Cardiac fibroblast (primary cell): ENCODE data around the gene CCDC169.

Experiments used
- DNase-seq, 2 donors: peaks; one replicate each; pipeline versions ENCODE4 v3.0.0 to v3.0.0-alpha.2; 2010; ENCODE audit warnings: low read depth in 2 of 2
- H3K4me3 ChIP-seq, 2 donors: replicated peaks in 1 of 2; 1 replicate in 1 of 2; 2 replicates in 1 of 2; pipeline ENCODE4 v1.5.1; 2011; ENCODE audit warnings: low read depth in 2 of 2, low read length in 2 of 2, mild to moderate bottlenecking in 2 of 2, moderate library complexity in 1 of 2
- TF ChIP-seq, protein P1 (sequence below): IDR thresholded peaks from one replicate; pipeline ENCODE4 v1.5.1; 2011; ENCODE audit warnings: low read depth, mild to moderate bottlenecking, low read length, inconsistent platforms

The CCDC169 gene

DNA sequence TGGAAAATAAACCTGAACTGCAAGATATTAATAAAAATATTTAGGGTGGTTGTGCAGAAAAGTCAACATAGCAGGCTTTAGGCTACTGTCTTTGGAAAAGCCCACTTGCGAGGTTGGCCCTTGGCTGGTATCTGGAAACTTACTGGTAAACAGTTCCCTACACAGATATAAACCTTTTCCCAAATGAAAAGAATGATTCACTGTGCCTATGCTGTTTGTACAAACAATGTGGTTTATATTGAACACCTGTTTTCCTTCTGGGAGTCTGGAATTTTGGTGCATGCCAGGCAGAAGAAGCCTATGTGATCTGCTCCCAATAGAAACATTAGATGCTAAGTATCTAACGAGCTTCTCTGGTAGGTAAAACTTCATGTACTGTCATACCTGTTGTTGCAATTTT is 53.5 kb downstream of the CCDC169 start:
- TF ChIP-seq, protein P1, sequence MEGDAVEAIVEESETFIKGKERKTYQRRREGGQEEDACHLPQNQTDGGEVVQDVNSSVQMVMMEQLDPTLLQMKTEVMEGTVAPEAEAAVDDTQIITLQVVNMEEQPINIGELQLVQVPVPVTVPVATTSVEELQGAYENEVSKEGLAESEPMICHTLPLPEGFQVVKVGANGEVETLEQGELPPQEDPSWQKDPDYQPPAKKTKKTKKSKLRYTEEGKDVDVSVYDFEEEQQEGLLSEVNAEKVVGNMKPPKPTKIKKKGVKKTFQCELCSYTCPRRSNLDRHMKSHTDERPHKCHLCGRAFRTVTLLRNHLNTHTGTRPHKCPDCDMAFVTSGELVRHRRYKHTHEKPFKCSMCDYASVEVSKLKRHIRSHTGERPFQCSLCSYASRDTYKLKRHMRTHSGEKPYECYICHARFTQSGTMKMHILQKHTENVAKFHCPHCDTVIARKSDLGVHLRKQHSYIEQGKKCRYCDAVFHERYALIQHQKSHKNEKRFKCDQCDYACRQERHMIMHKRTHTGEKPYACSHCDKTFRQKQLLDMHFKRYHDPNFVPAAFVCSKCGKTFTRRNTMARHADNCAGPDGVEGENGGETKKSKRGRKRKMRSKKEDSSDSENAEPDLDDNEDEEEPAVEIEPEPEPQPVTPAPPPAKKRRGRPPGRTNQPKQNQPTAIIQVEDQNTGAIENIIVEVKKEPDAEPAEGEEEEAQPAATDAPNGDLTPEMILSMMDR = no peak
- no peak overlapping the region for H3K4me3 ChIP-seq
- DNase-seq = no peak

DNA sequence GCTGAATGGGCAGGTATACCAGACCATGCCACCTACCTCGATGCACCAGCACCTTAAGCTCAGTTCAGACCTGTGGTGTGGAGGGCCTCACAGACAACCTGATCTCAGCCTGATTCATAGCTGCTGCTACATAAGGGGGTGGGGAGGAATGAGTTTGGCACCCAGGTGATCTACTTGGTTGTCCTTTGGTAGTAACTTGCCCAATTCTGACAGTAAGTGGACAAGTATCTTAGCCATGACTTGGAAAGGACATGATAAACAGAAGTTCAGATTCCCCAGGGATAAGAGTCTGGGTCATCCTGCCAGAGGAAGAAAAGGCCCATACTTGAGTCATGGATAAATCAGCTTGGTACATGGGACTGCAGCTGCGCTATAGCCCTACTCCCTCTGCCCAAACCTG is 54.9 kb downstream of the CCDC169 start:
- peak in 1 of 2 donors; percentile 22 for DNase-seq
- H3K4me3 ChIP-seq = no peak overlapping the region
- TF ChIP-seq, protein P1 = no peak

DNA sequence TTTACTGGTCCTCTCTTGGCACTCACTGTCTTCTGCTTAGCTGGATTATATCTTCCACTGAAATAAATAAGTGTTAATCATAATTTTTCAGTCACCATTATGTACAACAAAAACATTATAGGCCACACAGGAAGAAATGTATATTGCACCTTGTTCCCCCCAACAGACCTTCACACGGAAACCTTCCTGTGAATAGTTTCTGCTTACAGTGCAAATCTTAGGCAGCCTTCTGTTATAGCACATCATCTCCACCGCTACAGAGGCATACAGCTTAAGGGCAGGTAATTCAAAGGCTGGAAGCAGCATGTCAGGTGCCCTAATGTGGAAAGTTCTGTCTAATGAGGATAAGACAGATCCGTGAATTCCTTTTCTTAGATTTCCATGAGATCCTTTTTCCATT is 66.4 kb downstream of the CCDC169 start:
- DNase-seq = no peak
- TF ChIP-seq, protein P1 = no peak

DNA sequence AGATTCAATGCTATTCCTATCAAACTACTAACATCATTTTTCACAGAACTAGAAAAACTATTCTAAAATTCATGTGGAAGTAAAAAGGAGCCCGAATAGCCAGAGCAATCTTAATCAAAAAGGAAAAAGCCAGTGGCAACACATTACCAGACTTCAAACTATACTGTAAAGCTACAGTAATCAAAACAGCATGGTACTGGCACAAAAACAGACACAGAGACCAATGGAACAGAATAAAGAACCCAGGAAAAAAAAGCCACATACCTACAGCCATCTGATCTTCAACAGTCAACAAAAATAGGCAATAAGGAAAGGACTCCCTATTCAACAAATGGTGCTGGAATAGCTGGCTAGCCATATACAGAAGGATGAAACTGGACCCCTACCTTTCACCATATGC is 72.9 kb downstream of the CCDC169 start:
- TF ChIP-seq, protein P1 = no peak
- no peak overlapping the region for H3K4me3 ChIP-seq
- DNase-seq = no peak

More for the DNA sequence above, 66.4 kb downstream of the CCDC169 start:
- H3K4me3 ChIP-seq = no peak overlapping the region

DNA sequence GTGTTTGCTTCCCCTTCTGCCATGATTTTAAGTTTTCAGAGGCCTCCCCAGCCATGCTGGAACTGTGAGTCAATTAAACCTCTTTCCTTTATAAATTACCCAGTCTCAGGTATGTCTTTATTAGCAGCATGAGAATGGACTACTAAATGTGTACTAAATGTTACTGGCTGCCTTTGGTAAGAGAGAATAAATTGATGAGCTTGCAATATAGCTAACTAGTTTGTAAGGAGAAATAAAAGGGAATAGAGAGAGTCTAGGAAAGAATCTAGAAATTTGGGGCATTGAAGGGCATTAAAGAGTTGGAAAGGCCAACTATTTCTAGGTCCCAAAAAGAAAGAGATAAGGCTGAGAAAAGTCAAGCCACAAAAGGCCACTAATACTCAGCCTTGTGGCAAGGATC is 77.7 kb downstream of the CCDC169 start:
- TF ChIP-seq, protein P1 = no peak
- no peak overlapping the region for H3K4me3 ChIP-seq
- no peak for DNase-seq

DNA sequence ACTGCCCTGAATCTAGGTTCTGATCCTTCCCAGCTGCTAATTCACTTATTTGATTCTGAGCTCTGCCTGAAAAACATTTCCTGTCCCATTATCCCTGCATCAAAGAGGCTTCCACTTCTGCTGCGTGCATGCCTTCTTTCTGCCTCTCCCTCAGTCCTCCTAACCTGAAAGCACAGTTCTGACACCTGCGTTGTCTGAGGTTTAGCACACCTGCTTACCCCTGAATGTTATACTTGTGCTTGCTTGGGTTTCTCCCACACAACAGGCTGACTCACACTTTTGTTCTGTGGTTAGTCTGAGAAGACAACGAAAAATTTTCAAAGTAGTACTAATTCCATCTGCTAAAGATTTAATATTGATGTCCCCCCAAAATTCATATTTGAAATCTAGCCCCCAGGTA is 80.2 kb downstream of the CCDC169 start:
- DNase-seq = no peak
- no peak overlapping the region for H3K4me3 ChIP-seq
- TF ChIP-seq, protein P1 = no peak

DNA sequence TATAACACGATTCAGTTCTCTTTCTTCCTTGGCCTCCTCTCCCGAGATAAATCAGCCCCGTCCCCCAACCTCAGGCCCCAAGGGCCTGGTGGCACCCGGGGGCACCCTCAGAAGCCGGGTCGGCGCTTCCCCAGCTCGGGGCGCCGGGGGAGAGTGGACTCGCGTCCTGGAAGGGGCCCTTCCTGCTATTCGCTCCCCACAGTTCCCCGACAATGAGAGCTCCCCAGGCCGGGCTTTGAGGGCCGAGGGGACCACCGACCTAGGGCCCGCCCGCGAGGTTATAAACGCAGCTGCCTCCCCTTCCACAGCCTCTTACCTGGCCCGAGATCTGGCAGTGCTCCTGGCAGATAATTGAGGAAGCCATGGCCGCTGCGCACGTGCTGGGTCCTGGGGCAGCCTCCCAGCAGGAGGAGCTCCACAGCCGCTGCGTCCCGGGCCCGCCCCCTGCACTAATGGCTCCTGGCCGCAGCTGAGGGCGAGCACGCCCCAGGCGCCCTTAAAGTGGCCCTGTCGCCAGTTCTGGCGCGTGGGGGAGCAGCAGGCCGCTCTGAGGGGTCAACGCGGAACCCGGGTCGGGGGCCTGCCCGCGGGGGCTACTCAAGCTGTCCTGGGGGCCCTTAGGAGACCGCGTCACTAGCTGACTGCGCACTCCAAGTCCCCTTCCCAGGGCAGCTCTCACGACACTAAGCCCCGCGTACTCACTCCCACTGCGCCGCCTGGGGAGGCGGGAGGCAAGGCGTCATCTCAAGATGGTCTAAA is 83.3 kb downstream of the CCDC169 start, which contains the start of gene SOHLH2:
SOHLH2 (minus strand) TSS at position 394 of the 759 bp plus-strand sequence; CDS start at position 364, 30 bp downstream.
- TF ChIP-seq, protein P1 = no peak
- DNase-seq = no peak
- H3K4me3 ChIP-seq = no peak within 1 kb of the TSS
